ENCODE results near the gene PABPN1L.

DNA sequence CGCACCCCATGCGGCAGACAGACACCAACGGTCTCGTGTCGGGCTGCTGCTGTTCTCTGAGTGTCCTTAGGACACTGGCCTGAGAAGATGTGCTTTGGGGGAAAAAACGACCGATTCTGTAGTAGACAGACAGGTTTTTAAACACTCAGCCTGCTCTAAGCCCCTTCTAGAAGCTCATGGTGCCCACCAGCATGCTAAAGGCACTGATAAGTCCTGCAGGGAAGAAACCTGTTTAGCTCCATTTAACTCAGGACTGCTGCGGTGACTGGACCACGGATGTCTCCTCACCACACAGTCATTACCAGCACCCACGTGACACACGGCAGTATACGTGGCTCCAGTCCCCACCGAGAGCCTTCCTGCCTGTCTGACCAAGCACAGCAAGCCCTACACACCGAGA, 35.7 kb downstream of the PABPN1L start:
- TF ChIP-seq, protein P1, sequence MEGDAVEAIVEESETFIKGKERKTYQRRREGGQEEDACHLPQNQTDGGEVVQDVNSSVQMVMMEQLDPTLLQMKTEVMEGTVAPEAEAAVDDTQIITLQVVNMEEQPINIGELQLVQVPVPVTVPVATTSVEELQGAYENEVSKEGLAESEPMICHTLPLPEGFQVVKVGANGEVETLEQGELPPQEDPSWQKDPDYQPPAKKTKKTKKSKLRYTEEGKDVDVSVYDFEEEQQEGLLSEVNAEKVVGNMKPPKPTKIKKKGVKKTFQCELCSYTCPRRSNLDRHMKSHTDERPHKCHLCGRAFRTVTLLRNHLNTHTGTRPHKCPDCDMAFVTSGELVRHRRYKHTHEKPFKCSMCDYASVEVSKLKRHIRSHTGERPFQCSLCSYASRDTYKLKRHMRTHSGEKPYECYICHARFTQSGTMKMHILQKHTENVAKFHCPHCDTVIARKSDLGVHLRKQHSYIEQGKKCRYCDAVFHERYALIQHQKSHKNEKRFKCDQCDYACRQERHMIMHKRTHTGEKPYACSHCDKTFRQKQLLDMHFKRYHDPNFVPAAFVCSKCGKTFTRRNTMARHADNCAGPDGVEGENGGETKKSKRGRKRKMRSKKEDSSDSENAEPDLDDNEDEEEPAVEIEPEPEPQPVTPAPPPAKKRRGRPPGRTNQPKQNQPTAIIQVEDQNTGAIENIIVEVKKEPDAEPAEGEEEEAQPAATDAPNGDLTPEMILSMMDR (conservative IDR thresholded peaks at IDR 0.05) = no peak
- no peak for TF ChIP-seq ZFX (IDR thresholded peaks at IDR 0.05)

Data from C4-2B (cell line).